ENCODE measurements around the gene ETS1. TPM values are rescaled to one million over a fixed set of nuclear protein-coding genes. Genes with fewer than 3 reads are reported as not detected.

The ETS1 gene
- total RNA-seq, 1 donor from 2014 or later: 88.0 TPM

- peaks cover 0 to 13% of the 10 kb centered on the region in 2 donors for H3K36me3 ChIP-seq
- intact Hi-C loops (cut with DNase I): no loop called here
- H3K9me3 ChIP-seq: no peaks in the 10 kb centered on the region
- TF ChIP-seq, protein P1, sequence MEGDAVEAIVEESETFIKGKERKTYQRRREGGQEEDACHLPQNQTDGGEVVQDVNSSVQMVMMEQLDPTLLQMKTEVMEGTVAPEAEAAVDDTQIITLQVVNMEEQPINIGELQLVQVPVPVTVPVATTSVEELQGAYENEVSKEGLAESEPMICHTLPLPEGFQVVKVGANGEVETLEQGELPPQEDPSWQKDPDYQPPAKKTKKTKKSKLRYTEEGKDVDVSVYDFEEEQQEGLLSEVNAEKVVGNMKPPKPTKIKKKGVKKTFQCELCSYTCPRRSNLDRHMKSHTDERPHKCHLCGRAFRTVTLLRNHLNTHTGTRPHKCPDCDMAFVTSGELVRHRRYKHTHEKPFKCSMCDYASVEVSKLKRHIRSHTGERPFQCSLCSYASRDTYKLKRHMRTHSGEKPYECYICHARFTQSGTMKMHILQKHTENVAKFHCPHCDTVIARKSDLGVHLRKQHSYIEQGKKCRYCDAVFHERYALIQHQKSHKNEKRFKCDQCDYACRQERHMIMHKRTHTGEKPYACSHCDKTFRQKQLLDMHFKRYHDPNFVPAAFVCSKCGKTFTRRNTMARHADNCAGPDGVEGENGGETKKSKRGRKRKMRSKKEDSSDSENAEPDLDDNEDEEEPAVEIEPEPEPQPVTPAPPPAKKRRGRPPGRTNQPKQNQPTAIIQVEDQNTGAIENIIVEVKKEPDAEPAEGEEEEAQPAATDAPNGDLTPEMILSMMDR (IDR thresholded peaks at IDR 0.05): no peak
- H3K27me3 ChIP-seq: no peaks in the 10 kb centered on the region
- peaks cover 14 to 66% of the 10 kb centered on the region in 2 donors for H3K4me1 ChIP-seq
- DNase-seq (ENCODE audit: low spot score in 2 of 2): no peak
- H3K27ac ChIP-seq: no peak overlapping the region
- H3K4me3 ChIP-seq: no peak overlapping the region
Observed at GRCh38 chr11:128512474-128512996, 74.8 kb downstream of the ETS1 start.

DNA sequence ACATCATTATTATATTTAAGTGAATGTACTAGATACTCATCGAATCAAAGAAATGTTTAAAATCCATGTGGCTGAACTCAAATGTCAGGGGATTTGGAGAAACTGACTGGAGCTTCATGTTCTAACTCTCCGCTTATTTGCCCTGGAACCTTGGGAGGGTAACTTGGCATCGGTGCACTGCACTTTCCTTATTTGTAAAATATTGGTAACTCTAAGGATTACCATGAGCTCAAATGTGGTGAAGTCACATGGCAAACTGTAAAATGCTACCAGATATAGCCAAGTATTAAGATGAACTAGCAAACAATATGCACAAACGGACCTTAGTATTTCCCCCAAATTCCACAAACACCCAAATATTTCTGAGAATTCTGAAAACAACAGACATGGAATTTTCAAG is 75.6 kb downstream of the ETS1 start:
- Histone ChIP-seq H3K27me3 (no peaks in the 10 kb centered on the region), H3K4me1 (peaks cover 18 to 61% of the 10 kb centered on the region in 2 donors), H3K36me3 (peaks cover 0 to 13% of the 10 kb centered on the region in 2 donors), H3K9me3 (no peaks in the 10 kb centered on the region), H3K27ac (no peak overlapping the region), H3K4me3 (no peak overlapping the region)
- intact Hi-C loops (cut with DNase I): no loop called here
- TF ChIP-seq, protein P1 (IDR thresholded peaks at IDR 0.05): no peak
- DNase-seq (ENCODE audit: low spot score in 2 of 2): no peak

GRCh38 chr11:128509621-128510389 is 77.6 kb downstream of the ETS1 start:
- Histone ChIP-seq H3K36me3 (peaks cover 0 to 13% of the 10 kb centered on the region in 2 donors), H3K27ac (peak overlapping the region in 1 of 2 donors; percentile 9), H3K4me3 (no peak overlapping the region), H3K4me1 (peaks cover 21 to 57% of the 10 kb centered on the region in 2 donors), H3K9me3 (no peaks in the 10 kb centered on the region), H3K27me3 (no peaks in the 10 kb centered on the region)
- no peak for DNase-seq (ENCODE audit: low spot score in 2 of 2)
- TF ChIP-seq, protein P1 (IDR thresholded peaks at IDR 0.05): no peak
- intact Hi-C loops (cut with DNase I): loop anchor here (5.0 kb wide), 2 partner anchors 58 to 303 kb away; no protein-coding TSS in a partner anchor

- H3K4me1 ChIP-seq: peaks cover 18 to 56% of the 10 kb centered on the region in 2 donors
- peak overlapping the region; percentile 21 to 84 for H3K27ac ChIP-seq
- intact Hi-C loops (cut with DNase I): loop anchor here (5.0 kb wide), 2 partner anchors 57 to 302 kb away; no protein-coding TSS in a partner anchor
Observed at GRCh38 chr11:128508770-128509510, 78.4 kb downstream of the ETS1 start.

GRCh38 chr11:128507936-128508335 is 79.4 kb downstream of the ETS1 start:
- intact Hi-C loops (cut with DNase I): loop anchor here (1.0 to 5.0 kb wide), 3 partner anchors 14 to 301 kb away; no protein-coding TSS in a partner anchor
- H3K4me3 ChIP-seq: peak overlapping the region in 1 of 2 donors; percentile 59
- TF ChIP-seq, protein P1 (IDR thresholded peaks at IDR 0.05): no peak
- no peaks in the 10 kb centered on the region for H3K27me3 ChIP-seq
- peaks cover 0 to 7% of the 10 kb centered on the region in 2 donors for H3K36me3 ChIP-seq
- H3K4me1 ChIP-seq: peaks cover 18 to 59% of the 10 kb centered on the region in 2 donors
- H3K9me3 ChIP-seq: no peaks in the 10 kb centered on the region
- DNase-seq (ENCODE audit: low spot score in 2 of 2): no peak
- peak overlapping the region; percentile 84 to 94 for H3K27ac ChIP-seq

More at GRCh38 chr11:128508770-128509510, 78.4 kb downstream of the ETS1 start:
- Histone ChIP-seq H3K36me3 (peaks cover 0 to 13% of the 10 kb centered on the region in 2 donors), H3K4me3 (no peak overlapping the region), H3K27me3 (no peaks in the 10 kb centered on the region), H3K9me3 (no peaks in the 10 kb centered on the region)
- TF ChIP-seq, protein P1 (IDR thresholded peaks at IDR 0.05): no peak
- DNase-seq (ENCODE audit: low spot score in 2 of 2): no peak
